ENCODE measurements around the gene SLC17A7. TPM values are rescaled to one million over a fixed set of nuclear protein-coding genes. Genes with fewer than 3 reads are reported as not detected.
"Not testable (repeated sequence)": the region's sequence is repeated elsewhere in the genome, so short reads cannot be mapped to it uniquely, and the experiment has no call there.

The SLC17A7 gene
- total and polyA plus RNA-seq, 2 donors (not counting 1 experiment from before 2014, with no cell fraction given): 0.60 to 0.89 TPM

DNA sequence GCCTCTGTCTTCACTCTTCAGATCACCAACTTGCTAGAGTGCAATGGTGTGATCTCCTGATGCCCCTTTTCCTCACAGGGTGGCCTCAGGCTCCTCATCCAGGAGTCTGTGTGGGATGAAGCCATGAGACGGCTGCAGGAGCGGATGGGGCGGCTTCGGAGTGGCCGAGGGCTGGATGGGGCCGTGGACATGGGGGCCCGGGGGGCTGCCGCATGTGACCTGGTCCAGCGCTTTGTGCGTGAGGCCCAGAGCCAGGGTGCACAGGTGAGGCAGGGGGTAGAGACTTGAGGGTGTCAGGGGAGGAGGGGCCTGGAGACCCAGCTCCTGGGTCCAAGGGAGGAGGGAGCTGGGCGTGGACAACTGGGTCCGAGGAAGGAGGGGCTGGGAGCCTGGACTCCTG, 21.2 kb upstream of the SLC17A7 start:
- ATAC-seq (ENCODE audit: low read depth): no peak
- intact Hi-C loops (cut with micrococcal nuclease): no loop called here
- H3K9me3 Mint-ChIP-seq (ENCODE audit: insufficient read depth): no peaks in the 10 kb centered on the region

DNA sequence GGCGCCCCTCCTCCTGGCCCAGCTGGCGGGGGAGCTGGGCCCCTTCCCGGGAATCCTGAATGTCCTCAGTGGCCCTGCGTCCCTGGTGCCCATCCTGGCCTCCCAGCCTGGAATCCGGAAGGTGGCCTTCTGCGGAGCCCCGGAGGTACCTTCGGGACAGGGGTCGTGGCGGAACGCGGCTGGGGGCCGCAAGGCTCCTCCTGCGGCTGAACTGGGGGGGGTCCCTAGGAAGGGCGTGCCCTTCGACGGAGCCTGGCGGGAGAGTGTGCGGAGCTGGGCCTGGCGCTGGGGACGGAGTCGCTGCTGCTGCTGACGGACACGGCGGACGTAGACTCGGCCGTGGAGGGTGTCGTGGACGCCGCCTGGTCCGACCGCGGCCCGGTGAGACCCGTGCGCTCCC, 20.3 kb upstream of the SLC17A7 start:
- peaks cover 42% of the 10 kb centered on the region for H3K79me2 ChIP-seq (ENCODE audit: control insufficient read depth, insufficient read depth, low read length)
- H4K20me1 ChIP-seq (ENCODE audit: control insufficient read depth, insufficient read depth, low read length, poor library complexity, severe bottlenecking): peaks cover 31% of the 10 kb centered on the region
- intact Hi-C loops (cut with micrococcal nuclease): no loop called here
- H3K9me3 ChIP-seq (ENCODE audit: control extremely low read depth in 1 of 3, control insufficient read depth in 2 of 3, insufficient read depth in 1 of 3, low read length in 2 of 3): peaks cover 0 to 4% (median 0%) of the 10 kb centered on the region in 3 donors
- H3K4me3 ChIP-seq (ENCODE audit: control extremely low read depth in 1 of 5, extremely low read depth in 1 of 5, insufficient read depth in 1 of 5, low read depth in 2 of 5, low read length in 4 of 5): no peak overlapping the region
- H3K27ac ChIP-seq (ENCODE audit: low read length in 2 of 2): no peak overlapping the region
- H3K9ac ChIP-seq (ENCODE audit: low read length): no peak overlapping the region
- ATAC-seq (ENCODE audit: low read depth) (no peak), DNase-seq (no peak)
- 98% methylated on average over 26 of the region's 37 CpGs for WGBS (ENCODE audit: insufficient coverage)
- H3K36me3 ChIP-seq (replicated peaks in 1 of 2; ENCODE audit: control extremely low read depth in 1 of 2, control insufficient read depth in 1 of 2, extremely low read depth in 1 of 2, insufficient read depth in 2 of 2, low read length in 1 of 2): peaks cover 0 to 70% of the 10 kb centered on the region in 2 experiments
- no peaks in the 10 kb centered on the region for H3K27me3 Mint-ChIP-seq
- no peaks in the 10 kb centered on the region for H3K9me3 Mint-ChIP-seq (ENCODE audit: insufficient read depth)
- no peak overlapping the region for H3K4me2 ChIP-seq (replicated peaks; ENCODE audit: low read depth, low read length, poor library complexity, severe bottlenecking)
- H3K4me3 Mint-ChIP-seq: no peak overlapping the region
- H3K27ac Mint-ChIP-seq: no peak overlapping the region
- no peaks in the 10 kb centered on the region for H3K27me3 ChIP-seq (replicated peaks in 1 of 4; ENCODE audit: control extremely low read depth in 1 of 4, control insufficient read depth in 3 of 4, insufficient read depth in 4 of 4, low read length in 3 of 4)
- H3K4me1 ChIP-seq (ENCODE audit: control insufficient read depth in 2 of 2, insufficient read depth in 2 of 2, low read length in 2 of 2): peaks cover 0 to 8% of the 10 kb centered on the region in 2 donors
- no peak overlapping the region for H2AFZ ChIP-seq (ENCODE audit: insufficient read depth, low read depth, low read length, poor library complexity, severe bottlenecking)
- ChIA-PET CTCF (no interaction called here), POLR2A (interaction anchor here (0.7 kb wide), 1 partner anchor 51 kb away, joined by 3 read pairs; the partner anchor contains the start of gene FCGRT)
- H3K4me1 Mint-ChIP-seq: peaks cover 2% of the 10 kb centered on the region
- TF ChIP-seq, protein P1, sequence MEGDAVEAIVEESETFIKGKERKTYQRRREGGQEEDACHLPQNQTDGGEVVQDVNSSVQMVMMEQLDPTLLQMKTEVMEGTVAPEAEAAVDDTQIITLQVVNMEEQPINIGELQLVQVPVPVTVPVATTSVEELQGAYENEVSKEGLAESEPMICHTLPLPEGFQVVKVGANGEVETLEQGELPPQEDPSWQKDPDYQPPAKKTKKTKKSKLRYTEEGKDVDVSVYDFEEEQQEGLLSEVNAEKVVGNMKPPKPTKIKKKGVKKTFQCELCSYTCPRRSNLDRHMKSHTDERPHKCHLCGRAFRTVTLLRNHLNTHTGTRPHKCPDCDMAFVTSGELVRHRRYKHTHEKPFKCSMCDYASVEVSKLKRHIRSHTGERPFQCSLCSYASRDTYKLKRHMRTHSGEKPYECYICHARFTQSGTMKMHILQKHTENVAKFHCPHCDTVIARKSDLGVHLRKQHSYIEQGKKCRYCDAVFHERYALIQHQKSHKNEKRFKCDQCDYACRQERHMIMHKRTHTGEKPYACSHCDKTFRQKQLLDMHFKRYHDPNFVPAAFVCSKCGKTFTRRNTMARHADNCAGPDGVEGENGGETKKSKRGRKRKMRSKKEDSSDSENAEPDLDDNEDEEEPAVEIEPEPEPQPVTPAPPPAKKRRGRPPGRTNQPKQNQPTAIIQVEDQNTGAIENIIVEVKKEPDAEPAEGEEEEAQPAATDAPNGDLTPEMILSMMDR (IDR thresholded peaks at IDR 0.05): no peak
- TF ChIP-seq EZH2 (IDR thresholded peaks at IDR 0.05; ENCODE audit: borderline replicate concordance, insufficient read depth, low read depth, low read length, poor library complexity, severe bottlenecking): no peak

More for the DNA sequence above, 21.2 kb upstream of the SLC17A7 start:
- Histone ChIP-seq H3K9me3 (ENCODE audit: control extremely low read depth in 1 of 3, control insufficient read depth in 2 of 3, insufficient read depth in 1 of 3, low read length in 2 of 3) (peaks cover 0 to 4% (median 0%) of the 10 kb centered on the region in 3 donors), H3K4me1 (ENCODE audit: control insufficient read depth in 2 of 2, insufficient read depth in 2 of 2, low read length in 2 of 2) (peaks cover 0 to 8% of the 10 kb centered on the region in 2 donors), H3K4me3 (ENCODE audit: control extremely low read depth in 1 of 5, extremely low read depth in 1 of 5, insufficient read depth in 1 of 5, low read depth in 2 of 5, low read length in 4 of 5) (no peak overlapping the region), H2AFZ (ENCODE audit: insufficient read depth, low read depth, low read length, poor library complexity, severe bottlenecking) (no peak overlapping the region), H3K27ac (ENCODE audit: low read length in 2 of 2) (no peak overlapping the region), H3K9ac (ENCODE audit: low read length) (no peak overlapping the region), H3K4me2 (replicated peaks; ENCODE audit: low read depth, low read length, poor library complexity, severe bottlenecking) (no peak overlapping the region), H3K36me3 (replicated peaks in 1 of 2; ENCODE audit: control extremely low read depth in 1 of 2, control insufficient read depth in 1 of 2, extremely low read depth in 1 of 2, insufficient read depth in 2 of 2, low read length in 1 of 2) (peaks cover 0 to 68% of the 10 kb centered on the region in 2 experiments), H3K79me2 (ENCODE audit: control insufficient read depth, insufficient read depth, low read length) (peaks cover 33% of the 10 kb centered on the region), H3K27me3 (replicated peaks in 1 of 4; ENCODE audit: control extremely low read depth in 1 of 4, control insufficient read depth in 3 of 4, insufficient read depth in 4 of 4, low read length in 3 of 4) (no peaks in the 10 kb centered on the region), H4K20me1 (ENCODE audit: control insufficient read depth, insufficient read depth, low read length, poor library complexity, severe bottlenecking) (peaks cover 31% of the 10 kb centered on the region)
- no peaks in the 10 kb centered on the region for H3K4me1 Mint-ChIP-seq
- DNase-seq: no peak
- ChIA-PET POLR2A (no interaction called here), CTCF (no interaction called here)
- no peaks in the 10 kb centered on the region for H3K27me3 Mint-ChIP-seq
- no peak overlapping the region for H3K4me3 Mint-ChIP-seq
- no peak for TF ChIP-seq EZH2 (IDR thresholded peaks at IDR 0.05; ENCODE audit: borderline replicate concordance, insufficient read depth, low read depth, low read length, poor library complexity, severe bottlenecking)
- TF ChIP-seq, protein P1 (IDR thresholded peaks at IDR 0.05): no peak
- 88% methylated on average over 11 of the region's 12 CpGs for WGBS (ENCODE audit: insufficient coverage)
- H3K27ac Mint-ChIP-seq: no peak overlapping the region

DNA sequence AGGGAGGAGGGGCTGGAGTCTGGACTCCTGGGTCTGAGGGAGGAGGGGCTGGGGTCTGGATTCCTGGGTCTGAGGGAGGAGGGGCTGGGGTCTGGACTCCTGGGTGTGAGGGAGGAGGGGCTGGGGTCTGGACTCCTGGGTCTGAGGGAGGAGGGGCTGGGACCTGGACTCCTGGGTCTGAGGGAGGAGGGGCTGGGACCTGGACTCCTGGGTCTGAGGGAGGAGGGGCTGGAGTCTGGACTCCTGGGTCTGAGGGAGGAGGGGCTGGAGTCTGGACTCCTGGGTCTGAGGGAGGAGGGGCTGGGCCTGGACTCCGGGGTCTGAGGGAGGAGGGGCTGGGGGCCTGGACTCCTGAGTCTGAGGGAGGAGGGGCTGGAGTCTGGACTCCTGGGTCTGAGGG, 19.8 kb upstream of the SLC17A7 start:
- H3K9me3 ChIP-seq (ENCODE audit: control extremely low read depth in 1 of 3, control insufficient read depth in 2 of 3, insufficient read depth in 1 of 3, low read length in 2 of 3); H2AFZ ChIP-seq (ENCODE audit: insufficient read depth, low read depth, low read length, poor library complexity, severe bottlenecking); H3K9ac ChIP-seq (ENCODE audit: low read length); H3K4me1 Mint-ChIP-seq; H3K4me2 ChIP-seq (replicated peaks; ENCODE audit: low read depth, low read length, poor library complexity, severe bottlenecking); H3K27ac Mint-ChIP-seq; CTCF ChIA-PET; H3K4me1 ChIP-seq (ENCODE audit: control insufficient read depth in 2 of 2, insufficient read depth in 2 of 2, low read length in 2 of 2); H3K4me3 ChIP-seq (ENCODE audit: control extremely low read depth in 1 of 5, extremely low read depth in 1 of 5, insufficient read depth in 1 of 5, low read depth in 2 of 5, low read length in 4 of 5); ATAC-seq (ENCODE audit: low read depth); H3K4me3 Mint-ChIP-seq; H3K27ac ChIP-seq (ENCODE audit: low read length in 2 of 2); intact Hi-C loops (cut with micrococcal nuclease); H3K27me3 Mint-ChIP-seq; H3K27me3 ChIP-seq (replicated peaks in 1 of 4; ENCODE audit: control extremely low read depth in 1 of 4, control insufficient read depth in 3 of 4, insufficient read depth in 4 of 4, low read length in 3 of 4); H3K9me3 Mint-ChIP-seq (ENCODE audit: insufficient read depth); DNase-seq: not testable (repeated sequence)
- H3K36me3 ChIP-seq (replicated peaks in 1 of 2; ENCODE audit: control extremely low read depth in 1 of 2, control insufficient read depth in 1 of 2, extremely low read depth in 1 of 2, insufficient read depth in 2 of 2, low read length in 1 of 2): peaks cover 0 to 67% of the 10 kb centered on the region in 2 experiments
- peaks cover 47% of the 10 kb centered on the region for H3K79me2 ChIP-seq (ENCODE audit: control insufficient read depth, insufficient read depth, low read length)
- POLR2A ChIA-PET: interaction anchor here (0.6 to 0.7 kb wide), 2 partner anchors 52 to 148 kb away, joined by 3 read pairs; partner anchors contain the start of gene FCGRT
- WGBS (ENCODE audit: insufficient coverage): no CpG with 5 or more reads among the region's 1 CpG
- H4K20me1 ChIP-seq (ENCODE audit: control insufficient read depth, insufficient read depth, low read length, poor library complexity, severe bottlenecking): peaks cover 33% of the 10 kb centered on the region
